Activated T-helper 9 cell treated with anti-CD3 and anti-CD28 coated beads, Interleukin-2, amount 50 U/mL, for 16 hours (primary cell): Measurements from ENCODE around the gene RHEB.
A peak's percentile ranks its signal among the peaks of the same experiment; 100 is the strongest.

Experiments
- DNase-seq: peaks from one replicate; pipeline ENCODE4 v3.0.0-alpha.2; 2020; ENCODE audit warnings: low read depth

RHEB gene

GRCh38 chr7:151524845-151525244 lies 5.2 kb upstream of the RHEB start:
- DNase-seq = no peak

- no peak for DNase-seq
Measured at GRCh38 chr7:151524331-151524730, 4.6 kb upstream of the RHEB start.

- DNase-seq = peak; percentile 17
Measured at GRCh38 chr7:151520419-151521261, 945 bp upstream of the RHEB start.

- peak; percentile 57 for DNase-seq
Measured at GRCh38 chr7:151518947-151519764, 539 bp downstream of the RHEB start.

GRCh38 chr7:151518105-151518946 lies 1.4 kb downstream of the RHEB start:
- DNase-seq = peak; percentile 46

DNA sequence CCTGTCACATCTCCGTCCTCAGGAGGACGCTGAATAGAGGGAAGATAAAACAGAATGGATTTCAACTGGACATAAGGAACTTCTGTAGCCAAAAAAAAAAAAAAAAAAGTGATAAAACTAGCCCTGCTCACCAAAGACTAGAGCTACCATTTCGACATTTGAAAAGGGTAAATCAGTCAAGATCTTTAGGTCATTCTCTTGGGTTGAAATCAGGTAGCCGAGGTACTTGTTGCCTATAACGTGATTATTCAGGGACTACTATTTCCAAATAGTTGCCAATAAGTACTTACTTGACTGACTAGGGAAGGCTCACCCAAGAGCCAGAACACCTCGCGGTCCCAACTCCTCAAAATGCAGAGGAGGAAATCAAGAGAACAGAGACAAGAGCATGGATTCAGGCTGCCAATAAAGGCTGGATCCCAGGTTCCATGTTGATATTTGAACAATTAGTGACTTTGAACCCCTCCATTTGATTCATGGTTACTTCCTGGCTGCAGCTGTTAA lies 2.0 kb downstream of the RHEB start:
- no peak for DNase-seq

DNA sequence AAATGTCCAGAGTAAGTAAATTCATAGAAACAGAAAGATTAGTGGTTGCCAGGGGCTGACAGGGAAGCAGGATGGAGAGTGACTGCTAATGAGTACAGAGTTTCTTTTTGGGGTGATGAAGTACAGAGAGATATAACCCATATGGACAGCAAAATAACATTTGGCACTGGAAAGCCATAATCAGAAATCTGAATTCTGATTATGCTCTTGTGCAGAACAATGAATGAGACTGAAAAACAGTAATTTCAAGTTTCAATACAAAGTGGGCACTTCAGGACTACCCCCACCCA lies 4.5 kb downstream of the RHEB start:
- DNase-seq = no peak

- no peak for DNase-seq
Measured at GRCh38 chr7:151514461-151515275, 5.0 kb downstream of the RHEB start.

- no peak for DNase-seq
Measured at GRCh38 chr7:151513133-151513532, 6.6 kb downstream of the RHEB start.

DNA sequence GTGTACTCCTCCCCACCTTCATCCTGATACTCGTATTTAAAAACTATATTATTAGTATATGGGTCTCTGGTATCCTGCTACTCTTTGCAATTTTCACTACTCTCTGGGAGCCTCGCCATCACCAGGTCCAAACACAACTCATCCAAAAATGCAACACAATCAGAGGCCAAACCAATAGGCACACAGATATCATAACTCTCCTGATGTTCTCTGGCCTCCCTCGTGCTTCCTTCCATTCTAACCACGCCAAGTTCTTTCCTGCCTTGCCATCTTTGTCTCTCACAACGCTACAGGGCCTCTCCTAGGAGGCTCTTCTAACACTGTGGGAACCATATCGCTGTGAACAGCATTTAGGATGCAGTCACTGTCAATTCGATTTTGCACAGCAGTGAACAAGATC lies 7.3 kb downstream of the RHEB start:
- DNase-seq = no peak

- no peak for DNase-seq
Measured at GRCh38 chr7:151511946-151512345, 7.7 kb downstream of the RHEB start.

DNA sequence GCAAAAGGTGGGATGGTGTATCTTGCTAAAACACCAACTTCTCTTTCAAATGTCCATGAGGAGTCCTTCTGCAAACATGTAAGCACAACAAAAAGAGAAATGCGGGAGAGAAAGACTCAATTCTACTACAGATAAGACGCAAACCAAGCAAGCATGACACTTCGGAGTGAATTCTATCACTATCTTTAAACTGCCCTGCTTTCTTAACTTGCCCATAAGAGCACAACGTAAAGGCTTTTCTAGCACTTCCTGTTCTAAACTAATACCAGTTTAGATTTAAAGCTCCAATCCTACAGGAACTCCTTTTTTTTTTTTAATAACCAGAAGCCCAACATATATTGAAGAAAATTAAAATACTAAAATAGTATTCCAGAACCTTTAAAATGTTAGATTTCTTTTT lies 8.4 kb downstream of the RHEB start:
- no peak for DNase-seq

DNA sequence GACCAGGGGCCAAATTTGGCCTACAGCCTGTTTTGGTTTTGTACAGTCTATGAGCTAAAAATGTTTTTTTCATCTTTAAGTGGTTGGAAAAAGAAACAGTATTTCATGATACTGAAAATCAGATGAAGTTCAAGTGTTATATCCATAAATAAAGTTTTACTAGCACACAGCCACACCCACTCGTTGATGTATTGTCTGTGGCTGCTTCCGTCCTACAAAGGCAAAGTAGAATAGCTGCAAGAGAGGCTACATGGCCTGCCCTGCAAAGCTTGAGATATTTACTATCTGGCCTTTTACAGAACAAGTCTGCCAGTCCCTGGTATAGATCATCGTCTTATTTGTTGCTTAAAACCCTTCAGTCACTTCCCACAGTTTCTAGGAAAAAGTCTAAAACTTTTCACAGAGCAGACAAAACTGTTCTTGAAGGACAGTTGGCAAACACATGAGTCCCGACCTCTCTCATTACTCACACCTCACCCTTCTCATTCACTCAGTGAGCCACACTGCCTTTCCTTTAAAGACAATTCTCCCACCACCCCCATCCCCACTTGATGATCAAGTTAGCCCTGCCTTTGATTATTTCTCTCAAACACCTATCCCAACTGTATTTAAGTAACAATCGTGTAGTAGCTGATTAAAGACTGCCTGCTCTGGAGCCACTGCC lies 9.9 kb downstream of the RHEB start:
- DNase-seq = no peak

DNA sequence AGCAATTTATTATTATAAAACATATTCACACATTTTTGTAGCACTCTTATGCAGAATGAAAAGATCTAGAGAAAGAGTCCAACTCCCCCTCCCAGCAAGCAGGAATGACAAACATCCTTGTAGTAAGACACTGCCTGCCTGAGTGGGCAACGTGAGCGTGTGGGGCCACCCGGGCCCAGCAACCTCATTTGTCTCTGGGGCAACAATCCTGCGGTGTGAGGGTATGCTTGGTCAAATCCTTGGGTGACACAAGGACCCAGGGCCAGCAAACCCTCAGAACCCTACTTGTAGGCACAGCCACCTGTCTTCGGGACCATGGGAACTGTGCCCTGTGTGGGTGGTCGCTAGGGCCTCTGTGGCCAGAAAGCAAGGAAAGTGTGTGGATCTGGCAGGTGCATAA lies 10.7 kb downstream of the RHEB start:
- no peak for DNase-seq

- DNase-seq = no peak
Measured at GRCh38 chr7:151507806-151508205, 11.9 kb downstream of the RHEB start.

- DNase-seq = no peak
Measured at GRCh38 chr7:151506901-151507382, 12.8 kb downstream of the RHEB start.

- DNase-seq = no peak
Measured at GRCh38 chr7:151505836-151506468, 13.7 kb downstream of the RHEB start.

DNA sequence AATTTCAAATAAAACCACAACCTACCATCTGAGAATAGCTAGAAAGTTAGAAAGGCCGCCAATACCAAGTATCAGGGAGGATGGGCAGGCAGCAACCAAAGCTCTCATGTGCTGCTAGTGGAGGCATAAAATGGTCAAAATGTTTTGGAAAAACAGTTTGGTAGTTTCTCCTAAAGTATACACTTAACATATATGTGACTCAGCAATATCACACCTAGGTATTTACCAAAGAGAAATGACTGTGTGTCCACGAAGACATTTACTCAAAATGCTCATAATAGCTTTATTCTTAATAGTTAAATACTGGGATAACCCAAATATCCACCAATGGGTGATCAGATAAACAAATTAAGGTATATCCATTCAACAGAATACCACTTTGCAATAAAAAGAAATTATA lies 14.3 kb downstream of the RHEB start:
- DNase-seq = no peak

GRCh38 chr7:151504715-151505326 lies 14.9 kb downstream of the RHEB start:
- no peak for DNase-seq
